ENCODE measurements around the gene CSRP1.

DNA sequence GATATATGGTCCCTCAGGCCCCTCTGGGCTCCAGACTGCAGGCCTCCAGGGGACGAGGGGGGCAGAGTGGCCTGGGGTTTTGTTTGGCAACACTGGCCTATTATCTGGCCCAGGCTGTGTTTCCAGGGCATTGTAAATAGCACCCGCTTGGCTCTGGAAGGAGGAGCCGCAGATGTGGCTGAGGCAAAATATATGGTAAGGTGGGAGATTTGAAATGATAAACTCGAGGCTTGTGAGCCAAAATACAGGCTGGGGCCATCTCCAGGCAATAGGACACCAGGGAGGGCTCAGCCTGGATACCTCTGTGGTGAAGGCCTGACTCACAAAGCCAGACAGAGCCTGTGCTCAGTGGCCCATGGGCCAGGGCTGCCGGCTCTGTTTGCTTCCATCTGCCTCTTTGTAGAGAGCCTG lies 46.0 kb upstream of the CSRP1 start:
- TF ChIP-seq, protein P1, sequence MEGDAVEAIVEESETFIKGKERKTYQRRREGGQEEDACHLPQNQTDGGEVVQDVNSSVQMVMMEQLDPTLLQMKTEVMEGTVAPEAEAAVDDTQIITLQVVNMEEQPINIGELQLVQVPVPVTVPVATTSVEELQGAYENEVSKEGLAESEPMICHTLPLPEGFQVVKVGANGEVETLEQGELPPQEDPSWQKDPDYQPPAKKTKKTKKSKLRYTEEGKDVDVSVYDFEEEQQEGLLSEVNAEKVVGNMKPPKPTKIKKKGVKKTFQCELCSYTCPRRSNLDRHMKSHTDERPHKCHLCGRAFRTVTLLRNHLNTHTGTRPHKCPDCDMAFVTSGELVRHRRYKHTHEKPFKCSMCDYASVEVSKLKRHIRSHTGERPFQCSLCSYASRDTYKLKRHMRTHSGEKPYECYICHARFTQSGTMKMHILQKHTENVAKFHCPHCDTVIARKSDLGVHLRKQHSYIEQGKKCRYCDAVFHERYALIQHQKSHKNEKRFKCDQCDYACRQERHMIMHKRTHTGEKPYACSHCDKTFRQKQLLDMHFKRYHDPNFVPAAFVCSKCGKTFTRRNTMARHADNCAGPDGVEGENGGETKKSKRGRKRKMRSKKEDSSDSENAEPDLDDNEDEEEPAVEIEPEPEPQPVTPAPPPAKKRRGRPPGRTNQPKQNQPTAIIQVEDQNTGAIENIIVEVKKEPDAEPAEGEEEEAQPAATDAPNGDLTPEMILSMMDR (IDR thresholded peaks at IDR 0.05): no peak
- TF ChIP-seq SIN3A (IDR thresholded peaks at IDR 0.05; ENCODE audit: borderline replicate concordance, insufficient read depth, low read depth, low read length): no peak

Data from Panc1 (cell line).